A673 (cell line): Measurements from ENCODE around the gene MYO1H. TPM values are rescaled to one million over a fixed set of nuclear protein-coding genes. Genes with fewer than 3 reads are reported as not detected.

Experiments
- BruUV-seq: library from RNA; stranded (reverse); fragments of 400-500 nt; replicated peaks from 2 replicates; lab custom pipeline; 2021; lab: Mats Ljungman, UMichigan
- CTCF ChIA-PET: fragments of 300-600 bp; sonication (Branson Sonifier 250); formaldehyde crosslinking; loops from one replicate; lab custom pipeline; 2022; ENCODE audit warnings: antibody characterized with exemption; lab: Charles Lee
- POLR2A ChIA-PET: fragments of 300-600 bp; sonication (Branson Sonifier 250); formaldehyde crosslinking; loops from one replicate; lab custom pipeline; 2022; ENCODE audit warnings: antibody characterized with exemption; ENCODE audit not compliant: low non-redundant PET; lab: Charles Lee
- DNase-seq: peaks from one replicate; pipeline ENCODE4 v3.0.0-alpha.2; 2015; ENCODE audit warnings: low spot score
- H3K27ac ChIP-seq: fragments of 200-600 bp; sonication (generic); 2 replicates; pipeline ENCODE4 v1.5.1; 2016; ENCODE audit warnings: mixed run types, low read depth, mild to moderate bottlenecking, mixed read lengths, antibody characterized with exemption, low read length; ENCODE audit not compliant: poor library complexity, severe bottlenecking
- H3K27me3 ChIP-seq: fragments of 200-600 bp; sonication (generic); replicated peaks from 2 replicates; pipeline ENCODE4 v1.6.1; 2017; ENCODE audit warnings: mixed run types, low read depth, mild to moderate bottlenecking, mixed read lengths, antibody characterized with exemption, low read length; ENCODE audit not compliant: insufficient read depth, poor library complexity
- H3K36me3 ChIP-seq: fragments of 200-600 bp; sonication (generic); 2 replicates; pipeline ENCODE4 v1.6.1; 2016; ENCODE audit warnings: mixed run types, mild to moderate bottlenecking, mixed read lengths, antibody characterized with exemption, low read length; ENCODE audit not compliant: insufficient read depth, poor library complexity, severe bottlenecking
- H3K4me1 ChIP-seq: fragments of 200-600 bp; sonication (generic); 2 replicates; pipeline ENCODE4 v1.6.1; 2017; ENCODE audit warnings: mixed run types, mild to moderate bottlenecking, mixed read lengths, antibody characterized with exemption, low read length; ENCODE audit not compliant: insufficient read depth, poor library complexity, severe bottlenecking
- H3K4me3 ChIP-seq: fragments of 200-600 bp; sonication (generic); 2 replicates; pipeline ENCODE4 v1.5.1; 2016; ENCODE audit warnings: low read depth, mixed run types, mild to moderate bottlenecking, mixed read lengths, low read length; ENCODE audit not compliant: poor library complexity, severe bottlenecking
- H3K9me3 ChIP-seq: fragments of 200-600 bp; sonication (generic); 2 replicates; pipeline ENCODE4 v1.6.1; 2016; ENCODE audit warnings: mixed run types, low read depth, mild to moderate bottlenecking, mixed read lengths, antibody characterized with exemption, low read length; ENCODE audit not compliant: poor library complexity, severe bottlenecking
- CTCF ChIP-seq: fragments of 300-800, 200-600 bp; sonication (generic); conservative IDR thresholded peaks from 2 replicates; pipeline ENCODE4 v1.5.1; 2017; ENCODE audit warnings: low read depth, mild to moderate bottlenecking, antibody characterized with exemption, low read length, moderate library complexity, mixed read lengths
- EZH2 ChIP-seq: fragments of 200-600 bp; sonication (generic); IDR thresholded peaks from 2 replicates; pipeline ENCODE4 v1.6.1; 2017; ENCODE audit warnings: borderline replicate concordance, low read depth, mild to moderate bottlenecking, mixed read lengths, antibody characterized with exemption, low read length; ENCODE audit not compliant: poor library complexity, severe bottlenecking
- intact Hi-C: fragments of 100-400 bp; cut with micrococcal nuclease; formaldehyde crosslinking; loops from one replicate; pipeline ENCODE4 v1.10.0; 2022; ENCODE audit not compliant: unreplicated experiment
- total RNA-seq: library from RNA; stranded (reverse); gene quantifications from 2 replicates; pipeline ENCODE4 v1.2.3, GENCODE V29; 2021

Gene MYO1H
- total RNA-seq, 1 experiment from 2014 or later: not detected

GRCh38 chr12:109482894-109483293, 135.2 kb downstream of the MYO1H start:
- H3K4me1 ChIP-seq: peaks cover 7% of the 10 kb centered on the region
- no peak overlapping the region for H3K4me3 ChIP-seq
- H3K27ac ChIP-seq: no peak overlapping the region
- H3K9me3 ChIP-seq: no peaks in the 10 kb centered on the region
- POLR2A ChIA-PET: no interaction called here
- TF ChIP-seq CTCF: no peak
- no peak for TF ChIP-seq EZH2
- peaks cover 45% of the 10 kb centered on the region for H3K36me3 ChIP-seq
- no peaks in the 10 kb centered on the region for H3K27me3 ChIP-seq
- CTCF ChIA-PET: no interaction called here
- intact Hi-C loops: no loop called here
- no peak for DNase-seq
- no TSS peak for BruUV-seq

- no peak overlapping the region for H3K4me3 ChIP-seq
- H3K9me3 ChIP-seq: no peaks in the 10 kb centered on the region
- CTCF ChIA-PET: no interaction called here
- H3K27ac ChIP-seq: no peak overlapping the region
- no peak for TF ChIP-seq CTCF
- no peak for TF ChIP-seq EZH2
- DNase-seq: no peak
- intact Hi-C loops: no loop called here
- BruUV-seq: no TSS peak
- H3K4me1 ChIP-seq: peaks cover 5% of the 10 kb centered on the region
- peaks cover 47% of the 10 kb centered on the region for H3K36me3 ChIP-seq
- POLR2A ChIA-PET: no interaction called here
- no peaks in the 10 kb centered on the region for H3K27me3 ChIP-seq
Measured at GRCh38 chr12:109483346-109483745, 135.6 kb downstream of the MYO1H start.

GRCh38 chr12:109485201-109485600, 137.5 kb downstream of the MYO1H start:
- no peak for DNase-seq
- CTCF ChIA-PET: no interaction called here
- H3K4me1 ChIP-seq: no peaks in the 10 kb centered on the region
- H3K36me3 ChIP-seq: peaks cover 64% of the 10 kb centered on the region
- no peak overlapping the region for H3K4me3 ChIP-seq
- no TSS peak for BruUV-seq
- no peaks in the 10 kb centered on the region for H3K27me3 ChIP-seq
- POLR2A ChIA-PET: no interaction called here
- no peak for TF ChIP-seq EZH2
- TF ChIP-seq CTCF: no peak
- no peak overlapping the region for H3K27ac ChIP-seq
- intact Hi-C loops: no loop called here
- no peaks in the 10 kb centered on the region for H3K9me3 ChIP-seq
